K562 (cell line): ENCODE results near the gene YARS1. TPM values are rescaled to one million over a fixed set of nuclear protein-coding genes. Genes with fewer than 3 reads are reported as not detected.

Source experiments
- BDP1 ChIP-seq: IDR thresholded peaks from 3 replicates; pipeline ENCODE4 v1.6.1; 2011; ENCODE audit not compliant: insufficient read length, insufficient read depth
- EHMT2 ChIP-seq: fragments of 450-650 bp; IDR thresholded peaks from 2 replicates; pipeline ENCODE4 v1.6.1; 2018; ENCODE audit warnings: antibody characterized with exemption
- FOSL1 ChIP-seq: fragments of 200-800 bp; sonication (Bioruptor generic); conservative IDR thresholded peaks from 2 replicates; pipeline ENCODE4 v1.6.1; 2016; ENCODE audit warnings: missing genetic modification characterization, missing compliant biosample characterization
- FOXJ3 ChIP-seq: sonication (generic); formaldehyde crosslinking; IDR thresholded peaks from 2 replicates; pipeline ENCODE4 v1.4.0; 2020; ENCODE audit warnings: mild to moderate bottlenecking, missing genetic modification reagents
- FOXK2 ChIP-seq, 2 experiments: fragments of 450-650 bp; IDR thresholded peaks in 1 of 2; conservative IDR thresholded peaks in 1 of 2; 2 replicates each; pipeline ENCODE4 v1.6.1; 2016; ENCODE audit warnings: low read depth in 2 of 2, mild to moderate bottlenecking in 1 of 2
- HMG20B ChIP-seq: fragments of 250-450 bp; sonication (Bioruptor Pico); IDR thresholded peaks from 2 replicates; pipeline ENCODE4 v1.5.0; 2021; ENCODE audit warnings: mild to moderate bottlenecking
- HMGN3 ChIP-seq: IDR thresholded peaks from 2 replicates; pipeline ENCODE4 v1.6.1; 2011; ENCODE audit warnings: borderline replicate concordance, low read depth, mild to moderate bottlenecking, mixed read lengths, low read length; ENCODE audit not compliant: insufficient read length; ENCODE audit errors: extremely low read depth
- HSF4 ChIP-seq: fragments of 250-450 bp; sonication (Bioruptor Pico); IDR thresholded peaks from 2 replicates; pipeline ENCODE4 v2.1.2; 2022; ENCODE audit warnings: mild to moderate bottlenecking, moderate library complexity, borderline replicate concordance
- ILK ChIP-seq: fragments of 450-650 bp; IDR thresholded peaks from 2 replicates; pipeline ENCODE4 v1.6.1; 2016; ENCODE audit warnings: missing genetic modification characterization, low read depth, mild to moderate bottlenecking, missing compliant biosample characterization, moderate library complexity, borderline replicate concordance
- KDM1A ChIP-seq, 2 experiments: fragments of 450-650 bp; IDR thresholded peaks; 2 replicates each; pipeline ENCODE4 v1.6.1; 2016; ENCODE audit warnings: mild to moderate bottlenecking in 2 of 2
- MBD2 ChIP-seq: sonication (generic); IDR thresholded peaks from 2 replicates; pipeline ENCODE4 v1.6.1; 2016; ENCODE audit warnings: low read depth, borderline replicate concordance
- MTA3 ChIP-seq: fragments of 450-650 bp; formaldehyde crosslinking; IDR thresholded peaks from 2 replicates; pipeline ENCODE4 v1.6.1; 2017; ENCODE audit warnings: mild to moderate bottlenecking, borderline replicate concordance
- MYBL2 ChIP-seq, 2 experiments: fragments of 450-650 bp in 1 of 2; sonication (generic) in 1 of 2; formaldehyde crosslinking in 1 of 2; IDR thresholded peaks; 2 replicates each; pipeline versions ENCODE4 v1.6.1 to v1.8.1; 2017 to 2022; ENCODE audit warnings: borderline replicate concordance in 1 of 2, inconsistent platforms in 1 of 2, low read depth in 1 of 2, mild to moderate bottlenecking in 1 of 2, missing genetic modification reagents in 1 of 2, moderate library complexity in 1 of 2
- NCOA1 ChIP-seq: fragments of 450-650 bp; IDR thresholded peaks from 2 replicates; pipeline ENCODE4 v1.6.1; 2016; ENCODE audit warnings: low read depth
- NCOA2 ChIP-seq, 2 experiments: fragments of 450-650 bp; IDR thresholded peaks; 2 replicates each; pipeline ENCODE4 v1.6.1; 2018; ENCODE audit warnings: mild to moderate bottlenecking in 2 of 2, moderate library complexity in 1 of 2; ENCODE audit not compliant: partially characterized antibody in 2 of 2
- NR4A1 ChIP-seq, 2 experiments: fragments of 250-450 bp in 1 of 2; fragments of 450-650 bp in 1 of 2; sonication (Bioruptor Pico) in 1 of 2; IDR thresholded peaks; 2 replicates each; pipeline versions ENCODE4 v1.4.0 to v1.6.1; 2016 to 2020; ENCODE audit warnings: mild to moderate bottlenecking in 2 of 2, missing compliant biosample characterization in 1 of 2, missing genetic modification characterization in 1 of 2, moderate library complexity in 1 of 2
- PHF21A ChIP-seq: fragments of 450-650 bp; IDR thresholded peaks from 2 replicates; pipeline ENCODE4 v1.6.1; 2017; ENCODE audit warnings: low read depth, borderline replicate concordance
- POLR2G ChIP-seq: fragments of 200-400 bp; formaldehyde crosslinking; IDR thresholded peaks from 2 replicates; pipeline ENCODE4 v1.6.1; 2017; ENCODE audit warnings: low read depth, mild to moderate bottlenecking, antibody characterized with exemption, low read length, moderate library complexity
- SMARCA5 ChIP-seq: fragments of 450-650 bp; IDR thresholded peaks from 2 replicates; pipeline ENCODE4 v1.6.1; 2016
- SMC3 ChIP-seq: conservative IDR thresholded peaks from 2 replicates; pipeline ENCODE4 v1.6.1; 2011; ENCODE audit warnings: low read depth, low read length, improper control_type of control experiment; ENCODE audit not compliant: insufficient read depth
- TAF7 ChIP-seq: fragments of 450-650 bp; IDR thresholded peaks from 2 replicates; pipeline ENCODE4 v1.6.1; 2016; ENCODE audit warnings: missing genetic modification characterization, missing compliant biosample characterization
- TCF3 ChIP-seq: sonication (generic); formaldehyde crosslinking; IDR thresholded peaks from 2 replicates; pipeline ENCODE4 v1.4.0; 2020; ENCODE audit warnings: mild to moderate bottlenecking, missing genetic modification reagents
- TGIF2 ChIP-seq: sonication (generic); formaldehyde crosslinking; IDR thresholded peaks from 2 replicates; pipeline ENCODE4 v1.8.1; 2022; ENCODE audit warnings: mild to moderate bottlenecking, missing genetic modification reagents, moderate library complexity
- ZKSCAN1 ChIP-seq: fragments of 150-350 bp; IDR thresholded peaks from 2 replicates; pipeline ENCODE4 v1.6.1; 2016; ENCODE audit warnings: low read depth, low read length
- ZNF12 ChIP-seq: sonication (generic); formaldehyde crosslinking; IDR thresholded peaks from 2 replicates; pipeline ENCODE4 v1.4.0; 2020; ENCODE audit warnings: mild to moderate bottlenecking, missing genetic modification reagents
- polyA plus RNA-seq, 8 experiments: library from polyadenylated mRNA; depleted of rRNA in 4 of 8; stranded (reverse) in 5 of 8; unstranded in 3 of 8; fragments of >200 nt; fragmentation: Nextera tagmentation in 2 of 8; fragmentation: Illumina TruSeq in 1 of 8; extraction: Ambion mirVana in 2 of 8; extraction: Trizol in 1 of 8; gene quantifications; 2 replicates each; pipeline versions ENCODE4 v1.2.1 to v1.2.3, GENCODE V29; 2011 to 2014; ENCODE audit warnings: inconsistent platforms in 1 of 8, missing spikeins in 1 of 8
- total RNA-seq, 7 experiments: library from RNA; depleted of rRNA in 6 of 7; stranded (reverse); fragments of >200 nt in 6 of 7; fragmentation: Illumina TruSeq in 2 of 7; extraction: Trizol in 2 of 7; gene quantifications; 2 replicates each; pipeline versions ENCODE4 v1.2.1 to v1.2.3, GENCODE V29; 2011 to 2021; ENCODE audit warnings: low replicate concordance in 1 of 7
- TF ChIP-seq, protein P1 (sequence below): sonication (generic); formaldehyde crosslinking; IDR thresholded peaks from 2 replicates; pipeline ENCODE4 v1.4.0; 2020; ENCODE audit warnings: mild to moderate bottlenecking, missing genetic modification reagents
- TF ChIP-seq, protein P2 (sequence below): sonication (generic); formaldehyde crosslinking; IDR thresholded peaks from 2 replicates; pipeline ENCODE4 v1.8.0; 2022; ENCODE audit warnings: mild to moderate bottlenecking, missing genetic modification reagents

YARS1 gene
- total and polyA plus RNA-seq, 9 of the 15 experiments (the other 6 are each of a cell fraction or from before 2014, with no cell fraction given), result 66.2 to 336 (median 201) TPM

DNA sequence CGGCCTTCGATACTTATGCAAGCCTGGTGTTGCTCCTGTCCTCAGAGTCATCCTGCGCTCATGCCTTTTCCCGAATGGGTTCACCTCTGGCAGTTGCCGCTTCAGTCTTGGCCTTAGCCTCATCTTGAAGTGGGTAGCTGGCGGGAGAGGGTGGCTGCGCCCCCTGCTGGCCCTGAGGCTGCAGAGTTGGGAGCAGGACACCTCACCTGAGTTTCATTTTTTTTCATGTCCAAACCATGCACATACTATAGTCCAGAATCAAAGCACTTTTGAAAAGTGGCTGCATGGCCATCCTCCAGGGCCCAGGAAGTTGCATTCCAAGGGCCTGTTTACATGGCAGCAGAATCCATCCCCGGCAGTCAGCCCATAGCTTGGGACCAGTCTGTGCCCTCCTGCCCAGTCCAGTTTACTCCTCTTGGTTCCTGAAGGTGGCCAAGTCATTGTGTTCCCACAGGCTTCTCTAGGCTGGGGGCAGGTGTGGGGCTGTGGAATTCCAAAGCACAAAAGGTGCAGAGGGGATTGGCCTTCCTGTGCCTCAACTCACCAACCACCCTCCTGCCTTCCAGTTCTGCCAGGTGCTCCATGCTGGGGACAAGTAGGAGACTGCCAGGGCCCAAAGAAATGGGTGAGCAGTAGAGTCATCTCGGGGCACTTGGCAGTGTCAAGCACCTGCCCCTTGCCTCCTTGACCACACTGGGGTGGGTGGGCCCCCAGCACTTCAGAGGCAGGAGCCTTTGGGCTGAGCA is 44.0 kb downstream of the YARS1 start (continued):
- no peak; the same call in 1 of the 2 replicates for TF ChIP-seq FOSL1
- TF ChIP-seq MYBL2 (IDR thresholded peaks at IDR 0.05; ENCODE audit: low read depth), result no peak
- TF ChIP-seq MYBL2 (CRISPR knock-in tag; IDR thresholded peaks at IDR 0.05; ENCODE audit: borderline replicate concordance), result no peak
- TF ChIP-seq HMGN3, result no peak
- TF ChIP-seq, protein P1, sequence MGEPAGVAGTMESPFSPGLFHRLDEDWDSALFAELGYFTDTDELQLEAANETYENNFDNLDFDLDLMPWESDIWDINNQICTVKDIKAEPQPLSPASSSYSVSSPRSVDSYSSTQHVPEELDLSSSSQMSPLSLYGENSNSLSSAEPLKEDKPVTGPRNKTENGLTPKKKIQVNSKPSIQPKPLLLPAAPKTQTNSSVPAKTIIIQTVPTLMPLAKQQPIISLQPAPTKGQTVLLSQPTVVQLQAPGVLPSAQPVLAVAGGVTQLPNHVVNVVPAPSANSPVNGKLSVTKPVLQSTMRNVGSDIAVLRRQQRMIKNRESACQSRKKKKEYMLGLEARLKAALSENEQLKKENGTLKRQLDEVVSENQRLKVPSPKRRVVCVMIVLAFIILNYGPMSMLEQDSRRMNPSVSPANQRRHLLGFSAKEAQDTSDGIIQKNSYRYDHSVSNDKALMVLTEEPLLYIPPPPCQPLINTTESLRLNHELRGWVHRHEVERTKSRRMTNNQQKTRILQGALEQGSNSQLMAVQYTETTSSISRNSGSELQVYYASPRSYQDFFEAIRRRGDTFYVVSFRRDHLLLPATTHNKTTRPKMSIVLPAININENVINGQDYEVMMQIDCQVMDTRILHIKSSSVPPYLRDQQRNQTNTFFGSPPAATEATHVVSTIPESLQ (CRISPR knock-in tag), result no peak
- no peak for TF ChIP-seq FOXJ3
- no peak for TF ChIP-seq PHF21A
- 0 out of 2 replicates have a peak, but pooled peaks have one; percentile 31 for TF ChIP-seq ZKSCAN1
- peak; percentile 85 for TF ChIP-seq POLR2G
- TF ChIP-seq TCF3 (CRISPR knock-in tag), result peak; percentile 11
- TF ChIP-seq, protein P2, sequence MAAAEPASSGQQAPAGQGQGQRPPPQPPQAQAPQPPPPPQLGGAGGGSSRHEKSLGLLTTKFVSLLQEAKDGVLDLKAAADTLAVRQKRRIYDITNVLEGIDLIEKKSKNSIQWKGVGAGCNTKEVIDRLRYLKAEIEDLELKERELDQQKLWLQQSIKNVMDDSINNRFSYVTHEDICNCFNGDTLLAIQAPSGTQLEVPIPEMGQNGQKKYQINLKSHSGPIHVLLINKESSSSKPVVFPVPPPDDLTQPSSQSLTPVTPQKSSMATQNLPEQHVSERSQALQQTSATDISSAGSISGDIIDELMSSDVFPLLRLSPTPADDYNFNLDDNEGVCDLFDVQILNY, result no peak
- TF ChIP-seq SMC3, result peak; percentile 99
- no peak for TF ChIP-seq FOXK2 (conservative IDR thresholded peaks at IDR 0.05 in 1 of 2, IDR thresholded peaks at IDR 0.05 in 1 of 2; ENCODE audit: low read depth in 2 of 2)
- 0 out of 2 replicates have a peak, but pooled peaks have one; percentile 20 for TF ChIP-seq HSF4
- TF ChIP-seq HMG20B (CRISPR knock-in tag), result no peak
- no peak for TF ChIP-seq NR4A1 (CRISPR knock-in tag; IDR thresholded peaks at IDR 0.05)
- TF ChIP-seq NR4A1 (tag; IDR thresholded peaks at IDR 0.05), result no peak
- TF ChIP-seq MBD2, result no peak
- TF ChIP-seq BDP1, result no peak
- no peak for TF ChIP-seq ILK
- TF ChIP-seq NCOA2 (IDR thresholded peaks at IDR 0.05; ENCODE audit: partially characterized antibody in 2 of 2), result no peak
- no peak; the same call in 1 of the 2 replicates for TF ChIP-seq ZNF12 (CRISPR knock-in tag)
- TF ChIP-seq SMARCA5, result no peak
- no peak; the same call in 1 of the 2 replicates for TF ChIP-seq MTA3
- no peak for TF ChIP-seq EHMT2
- no peak for TF ChIP-seq KDM1A (IDR thresholded peaks at IDR 0.05)
- TF ChIP-seq TAF7, result no peak
- no peak for TF ChIP-seq NCOA1
- no peak for TF ChIP-seq TGIF2 (CRISPR knock-in tag)
